Astrocyte (in vitro differentiated cells and primary cell): ENCODE data around the gene GPR61.

Experiments
- EZH2 ChIP-seq: IDR thresholded peaks from 2 replicates; pipeline ENCODE4 v1.6.1; 2012; ENCODE audit warnings: mild to moderate bottlenecking, low read length, inconsistent platforms; ENCODE audit not compliant: insufficient read depth
- TF ChIP-seq, protein P1 (sequence below): IDR thresholded peaks from 2 replicates; pipeline ENCODE4 v1.5.1; 2011; ENCODE audit warnings: low read depth, mild to moderate bottlenecking, inconsistent platforms, low read length, moderate library complexity; ENCODE audit not compliant: insufficient read depth

DNA sequence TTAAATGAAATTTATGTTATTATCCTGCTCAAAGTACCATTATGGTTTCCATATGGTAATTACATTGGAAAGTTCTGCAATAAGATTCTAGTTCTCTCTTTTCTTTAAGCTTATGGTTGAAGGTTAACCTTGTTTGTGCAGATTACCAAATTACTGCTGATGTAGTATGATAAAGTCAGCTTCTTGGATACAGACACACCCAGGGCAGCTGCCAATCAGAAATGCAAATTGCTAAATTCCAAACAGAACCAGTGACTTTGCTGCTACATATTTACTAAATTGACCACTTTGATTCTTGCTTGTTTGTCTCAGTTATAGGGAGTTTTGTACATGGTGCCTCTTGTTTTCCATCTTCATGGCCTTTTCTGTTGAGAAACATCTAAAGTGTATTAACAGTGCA lies 53.2 kb downstream of the GPR61 start:
- no peak for TF ChIP-seq EZH2
- TF ChIP-seq, protein P1, sequence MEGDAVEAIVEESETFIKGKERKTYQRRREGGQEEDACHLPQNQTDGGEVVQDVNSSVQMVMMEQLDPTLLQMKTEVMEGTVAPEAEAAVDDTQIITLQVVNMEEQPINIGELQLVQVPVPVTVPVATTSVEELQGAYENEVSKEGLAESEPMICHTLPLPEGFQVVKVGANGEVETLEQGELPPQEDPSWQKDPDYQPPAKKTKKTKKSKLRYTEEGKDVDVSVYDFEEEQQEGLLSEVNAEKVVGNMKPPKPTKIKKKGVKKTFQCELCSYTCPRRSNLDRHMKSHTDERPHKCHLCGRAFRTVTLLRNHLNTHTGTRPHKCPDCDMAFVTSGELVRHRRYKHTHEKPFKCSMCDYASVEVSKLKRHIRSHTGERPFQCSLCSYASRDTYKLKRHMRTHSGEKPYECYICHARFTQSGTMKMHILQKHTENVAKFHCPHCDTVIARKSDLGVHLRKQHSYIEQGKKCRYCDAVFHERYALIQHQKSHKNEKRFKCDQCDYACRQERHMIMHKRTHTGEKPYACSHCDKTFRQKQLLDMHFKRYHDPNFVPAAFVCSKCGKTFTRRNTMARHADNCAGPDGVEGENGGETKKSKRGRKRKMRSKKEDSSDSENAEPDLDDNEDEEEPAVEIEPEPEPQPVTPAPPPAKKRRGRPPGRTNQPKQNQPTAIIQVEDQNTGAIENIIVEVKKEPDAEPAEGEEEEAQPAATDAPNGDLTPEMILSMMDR, result no peak
